NCI-H524 treated with DMSO at 0.1 percent for 48 hours (cell line): Measurements from ENCODE around the gene CACNA1S.

Experiments
- DNase-seq: peaks from one replicate; lab custom pipeline; 2025; lab: John Stamatoyannopoulos, UW

The CACNA1S gene

GRCh38 chr1:201112173-201112731 lies at the start of gene CACNA1S:
Gene CACNA1S (minus strand): TSS chr1:201112426. CDS start chr1:201112339, 87 bp downstream.
- DNase-seq, result no peak

- no peak for DNase-seq
Measured at GRCh38 chr1:201157949-201158348, 45.7 kb upstream of the CACNA1S start.

- no peak for DNase-seq
Measured at GRCh38 chr1:201156819-201157218, 44.6 kb upstream of the CACNA1S start.

GRCh38 chr1:201156346-201156745 lies 44.1 kb upstream of the CACNA1S start:
- DNase-seq, result no peak

GRCh38 chr1:201155354-201155753 lies 43.1 kb upstream of the CACNA1S start:
- DNase-seq, result no peak

- peak; percentile 52 for DNase-seq
Measured at GRCh38 chr1:201154389-201155165, 42.4 kb upstream of the CACNA1S start, which contains the start of gene TMEM9. Gene TMEM9 (minus strand): TSS chr1:201154474. CDS start chr1:201153923, 551 bp downstream.

GRCh38 chr1:201153474-201154388 lies 41.5 kb upstream of the CACNA1S start:
- DNase-seq, result no peak

GRCh38 chr1:201149400-201149799 lies 37.2 kb upstream of the CACNA1S start:
- no peak for DNase-seq

GRCh38 chr1:201147396-201148015 lies 35.3 kb upstream of the CACNA1S start:
- no peak for DNase-seq

- DNase-seq, result no peak
Measured at GRCh38 chr1:201146626-201147390, 34.6 kb upstream of the CACNA1S start.

GRCh38 chr1:201145816-201146215 lies 33.6 kb upstream of the CACNA1S start:
- no peak for DNase-seq

- DNase-seq, result peak; percentile 16
Measured at GRCh38 chr1:201145132-201145531, 32.9 kb upstream of the CACNA1S start.

- DNase-seq, result no peak
Measured at GRCh38 chr1:201144701-201145100, 32.5 kb upstream of the CACNA1S start.

GRCh38 chr1:201143726-201144635 lies 31.8 kb upstream of the CACNA1S start:
- no peak for DNase-seq

- DNase-seq, result no peak
Measured at GRCh38 chr1:201142849-201143725, 30.9 kb upstream of the CACNA1S start.

GRCh38 chr1:201142011-201142848 lies 30.0 kb upstream of the CACNA1S start:
- no peak for DNase-seq

- DNase-seq, result no peak
Measured at GRCh38 chr1:201141418-201141817, 29.2 kb upstream of the CACNA1S start.

- no peak for DNase-seq
Measured at GRCh38 chr1:201140941-201141260, 28.7 kb upstream of the CACNA1S start.
